ENCODE results near the gene FMNL2.

DNA sequence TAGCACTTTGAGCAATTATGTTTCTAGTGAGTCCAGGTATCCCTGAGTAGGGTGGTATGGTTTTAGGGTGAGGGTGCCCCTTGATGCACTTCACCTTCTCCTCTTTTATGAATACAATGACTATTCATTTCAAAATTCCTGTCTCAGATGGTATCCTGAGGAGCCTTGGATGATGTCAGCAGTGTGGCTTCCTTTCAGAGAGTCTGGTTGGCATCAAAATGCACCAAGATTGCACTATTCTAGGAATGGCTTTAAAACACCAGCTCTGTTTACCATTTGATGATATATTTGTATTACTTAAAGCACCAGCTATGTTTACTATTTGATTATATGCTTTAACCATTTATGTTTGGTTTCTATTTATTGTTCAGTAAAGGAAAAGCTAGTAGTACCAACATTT, 141.0 kb downstream of the FMNL2 start:
- TF ChIP-seq EZH2phosphoT487 (IDR thresholded peaks at IDR 0.05; ENCODE audit: insufficient read depth, low read depth) (no peak), EZH2 (IDR thresholded peaks at IDR 0.05; ENCODE audit: insufficient read depth, poor library complexity, severe bottlenecking) (no peak)
